ENCODE measurements around the gene GPR183. TPM values are rescaled to one million over a fixed set of nuclear protein-coding genes. Genes with fewer than 3 reads are reported as not detected.

The GPR183 gene
- total RNA-seq, 8 experiments from 2014 or later: 0.63 to 6.1 (median 1.1) TPM

DNA sequence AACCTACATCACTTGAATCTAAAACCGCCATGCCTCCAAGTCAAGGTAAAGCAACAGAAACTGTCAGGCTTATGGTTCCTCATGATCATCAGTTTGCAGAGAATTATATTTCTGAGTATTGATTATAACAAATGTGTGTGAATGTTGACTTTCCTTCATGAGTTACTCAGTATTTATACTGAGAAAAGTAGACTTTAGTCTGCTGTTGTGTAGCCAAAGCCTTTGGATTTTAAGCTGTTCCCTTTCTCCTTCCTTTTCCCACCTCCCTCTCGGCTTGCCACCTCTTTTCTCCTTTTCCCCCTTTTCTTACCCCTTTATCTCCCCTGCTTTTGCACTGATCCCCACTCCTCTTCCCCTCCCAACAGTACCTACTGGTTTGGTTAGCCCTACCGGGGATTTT lies 28.4 kb downstream of the GPR183 start:
- in situ Hi-C loops (cut with MboI; ENCODE audit: low pct_unique_long_range_greater_than_20kb in 2 of 9, low sequenced_read_pairs in 9 of 9, unreplicated experiment in 9 of 9): no loop called here
- no peaks in the 10 kb centered on the region for H3K4me1 ChIP-seq (replicated peaks in 1 of 2)
- ATAC-seq (replicated peaks in 6 of 8): no peak
- H3K4me3 ChIP-seq: no peak overlapping the region
- H3K27ac ChIP-seq: no peak overlapping the region
- 72 to 100% (median 90%) methylated on average over 1 to 3 of the region's 3 CpGs; no CpG with 5 or more reads in 1 of the 10 experiments for WGBS, 10 experiments

- Histone ChIP-seq H3K4me1 (replicated peaks in 1 of 2) (no peaks in the 10 kb centered on the region), H3K4me3 (no peak overlapping the region), H3K27ac (no peak overlapping the region)
- WGBS, 10 experiments: 90 to 100% (median 97%) methylated on average over 1 to 5 of the region's 5 CpGs; no CpG with 5 or more reads in 1 of the 10 experiments
- in situ Hi-C loops (cut with MboI; ENCODE audit: low pct_unique_long_range_greater_than_20kb in 2 of 9, low sequenced_read_pairs in 9 of 9, unreplicated experiment in 9 of 9): no loop called here
- ATAC-seq (replicated peaks in 6 of 8): no peak
Measured at GRCh38 chr13:99278200-99278599, 29.0 kb downstream of the GPR183 start.

DNA sequence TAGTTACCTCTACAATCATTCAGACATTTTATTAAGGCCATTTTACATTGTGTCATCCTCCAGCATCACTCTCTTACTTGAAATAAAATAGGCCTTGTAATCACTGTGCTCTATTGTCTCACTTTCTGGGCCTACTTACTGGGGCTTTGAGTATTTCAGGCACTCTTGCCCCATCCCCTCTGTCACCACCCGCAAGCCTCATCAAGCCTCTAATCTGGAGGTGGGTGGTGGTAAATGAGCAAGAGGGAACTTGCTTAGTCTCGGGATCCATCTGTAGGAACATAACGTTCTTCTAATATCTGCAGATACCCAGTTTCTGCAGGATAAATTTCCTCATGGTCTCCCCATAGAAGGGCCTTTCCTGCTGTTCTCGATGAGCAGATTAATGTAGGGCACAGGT lies 29.6 kb downstream of the GPR183 start:
- Histone ChIP-seq H3K4me3 (no peak overlapping the region), H3K4me1 (replicated peaks in 1 of 2) (no peaks in the 10 kb centered on the region), H3K27ac (no peak overlapping the region)
- WGBS, 10 experiments: 82 to 100% (median 93%) methylated on average over 1 to 4 of the region's 4 CpGs; no CpG with 5 or more reads in 3 of the 10 experiments
- no peak for ATAC-seq (replicated peaks in 6 of 8)
- in situ Hi-C loops (cut with MboI; ENCODE audit: low pct_unique_long_range_greater_than_20kb in 2 of 9, low sequenced_read_pairs in 9 of 9, unreplicated experiment in 9 of 9): no loop called here

- ATAC-seq (replicated peaks in 6 of 8): no peak
- Histone ChIP-seq H3K27ac (no peak overlapping the region), H3K4me3 (no peak overlapping the region), H3K4me1 (replicated peaks in 1 of 2) (no peaks in the 10 kb centered on the region)
- 80 to 100% (median 92%) methylated on average over 1 to 2 of the region's 2 CpGs; no CpG with 5 or more reads in 4 of the 10 experiments for WGBS, 10 experiments
- in situ Hi-C loops (cut with MboI; ENCODE audit: low pct_unique_long_range_greater_than_20kb in 2 of 9, low sequenced_read_pairs in 9 of 9, unreplicated experiment in 9 of 9): no loop called here
Measured at GRCh38 chr13:99276706-99277105, 30.5 kb downstream of the GPR183 start.

GRCh38 chr13:99275093-99275469 lies 32.1 kb downstream of the GPR183 start:
- in situ Hi-C loops (cut with MboI; ENCODE audit: low pct_unique_long_range_greater_than_20kb in 2 of 9, low sequenced_read_pairs in 9 of 9, unreplicated experiment in 9 of 9): no loop called here
- no peak for ATAC-seq (replicated peaks in 6 of 8)
- Histone ChIP-seq H3K4me3 (no peak overlapping the region), H3K4me1 (replicated peaks in 1 of 2) (no peaks in the 10 kb centered on the region), H3K27ac (no peak overlapping the region)
- WGBS, 10 experiments: 0 to 75% (median 40%) methylated on average over 1 of the region's 1 CpG; no CpG with 5 or more reads in 4 of the 10 experiments

DNA sequence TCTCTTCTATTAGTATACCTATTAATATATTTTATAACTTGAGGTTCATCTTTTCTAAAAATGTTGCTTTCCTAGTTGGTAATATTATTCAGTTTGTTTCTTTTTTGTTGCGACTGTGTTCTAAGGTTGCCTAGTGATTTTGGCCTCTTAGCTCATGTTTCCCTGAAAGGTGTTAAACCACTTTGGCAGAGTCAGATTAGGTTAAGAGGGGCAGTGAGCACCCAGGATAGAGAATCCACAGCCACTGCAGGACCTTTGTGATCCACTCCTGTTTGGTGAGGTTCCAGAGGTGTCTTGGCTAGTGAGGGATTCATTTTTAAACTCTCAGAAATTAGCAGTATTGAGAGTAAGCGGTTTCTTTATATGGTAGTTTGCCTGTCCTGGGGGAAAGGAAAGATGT lies 34.1 kb downstream of the GPR183 start:
- no peaks in the 10 kb centered on the region for H3K4me1 ChIP-seq (replicated peaks in 1 of 2)
- 80 to 100% (median 100%) methylated on average over 1 to 2 of the region's 2 CpGs for WGBS, 10 experiments
- H3K27ac ChIP-seq: no peak overlapping the region
- in situ Hi-C loops (cut with MboI; ENCODE audit: low pct_unique_long_range_greater_than_20kb in 2 of 9, low sequenced_read_pairs in 9 of 9, unreplicated experiment in 9 of 9): no loop called here
- no peak overlapping the region for H3K4me3 ChIP-seq
- ATAC-seq (replicated peaks in 6 of 8): no peak

DNA sequence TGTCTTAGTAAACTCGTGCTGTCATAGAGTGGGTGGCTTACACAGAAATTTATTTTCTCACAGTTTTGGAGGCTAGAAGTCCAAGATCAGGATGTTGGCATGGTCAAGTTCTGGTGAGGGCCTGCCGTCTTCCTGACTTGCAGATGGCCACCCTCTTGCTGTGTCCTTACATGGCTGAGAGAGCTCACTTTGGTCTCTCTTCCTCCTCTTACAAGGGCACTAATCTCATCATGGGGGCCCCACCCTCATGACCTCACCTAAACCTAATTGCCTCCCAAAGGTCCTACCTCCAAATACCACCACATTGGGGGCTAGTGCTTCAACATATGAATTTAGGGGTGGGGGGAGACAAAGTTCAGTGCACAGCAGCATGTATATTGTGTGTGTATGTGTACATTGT lies 34.7 kb downstream of the GPR183 start:
- 92 to 100% (median 100%) methylated on average over 1 to 2 of the region's 2 CpGs; no CpG with 5 or more reads in 2 of the 10 experiments for WGBS, 10 experiments
- in situ Hi-C loops (cut with MboI; ENCODE audit: low pct_unique_long_range_greater_than_20kb in 2 of 9, low sequenced_read_pairs in 9 of 9, unreplicated experiment in 9 of 9): no loop called here
- no peak for ATAC-seq (replicated peaks in 6 of 8)

GRCh38 chr13:99271249-99271648 lies 36.0 kb downstream of the GPR183 start:
- H3K4me1 ChIP-seq (replicated peaks in 1 of 2): no peaks in the 10 kb centered on the region
- H3K4me3 ChIP-seq: no peak overlapping the region
- in situ Hi-C loops (cut with MboI; ENCODE audit: low pct_unique_long_range_greater_than_20kb in 2 of 9, low sequenced_read_pairs in 9 of 9, unreplicated experiment in 9 of 9): no loop called here
- H3K27ac ChIP-seq: no peak overlapping the region
- ATAC-seq (replicated peaks in 6 of 8): no peak
- 38 to 100% (median 95%) methylated on average over 1 to 3 of the region's 3 CpGs for WGBS, 10 experiments

More for the DNA sequence above, 34.7 kb downstream of the GPR183 start:
- Histone ChIP-seq H3K4me3 (no peak overlapping the region), H3K4me1 (replicated peaks in 1 of 2) (no peaks in the 10 kb centered on the region), H3K27ac (no peak overlapping the region)

DNA sequence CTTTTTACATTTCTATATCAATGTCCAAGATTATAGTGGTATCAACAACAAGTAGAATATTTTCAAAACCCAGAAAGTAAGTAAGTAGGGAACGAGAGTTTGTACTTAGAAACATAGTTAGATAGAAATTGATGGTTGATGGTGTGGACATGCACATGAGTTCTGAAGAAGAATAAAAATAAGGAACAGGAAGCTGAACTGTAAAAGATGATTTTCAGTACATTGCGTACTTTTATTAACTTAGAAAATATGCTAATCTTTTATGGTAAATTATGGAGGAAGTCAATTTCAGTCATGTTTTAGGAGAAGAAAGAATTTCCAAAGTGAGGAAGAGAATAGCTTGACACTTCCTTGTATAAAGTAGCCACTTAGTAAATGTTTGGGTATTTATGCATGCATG lies 36.7 kb downstream of the GPR183 start:
- WGBS, 10 experiments: 79 to 100% (median 91%) methylated on average over 1 to 2 of the region's 2 CpGs
- in situ Hi-C loops (cut with MboI; ENCODE audit: low pct_unique_long_range_greater_than_20kb in 2 of 9, low sequenced_read_pairs in 9 of 9, unreplicated experiment in 9 of 9): no loop called here
- no peak overlapping the region for H3K27ac ChIP-seq
- no peaks in the 10 kb centered on the region for H3K4me1 ChIP-seq (replicated peaks in 1 of 2)
- no peak overlapping the region for H3K4me3 ChIP-seq
- ATAC-seq (replicated peaks in 6 of 8): no peak

DNA sequence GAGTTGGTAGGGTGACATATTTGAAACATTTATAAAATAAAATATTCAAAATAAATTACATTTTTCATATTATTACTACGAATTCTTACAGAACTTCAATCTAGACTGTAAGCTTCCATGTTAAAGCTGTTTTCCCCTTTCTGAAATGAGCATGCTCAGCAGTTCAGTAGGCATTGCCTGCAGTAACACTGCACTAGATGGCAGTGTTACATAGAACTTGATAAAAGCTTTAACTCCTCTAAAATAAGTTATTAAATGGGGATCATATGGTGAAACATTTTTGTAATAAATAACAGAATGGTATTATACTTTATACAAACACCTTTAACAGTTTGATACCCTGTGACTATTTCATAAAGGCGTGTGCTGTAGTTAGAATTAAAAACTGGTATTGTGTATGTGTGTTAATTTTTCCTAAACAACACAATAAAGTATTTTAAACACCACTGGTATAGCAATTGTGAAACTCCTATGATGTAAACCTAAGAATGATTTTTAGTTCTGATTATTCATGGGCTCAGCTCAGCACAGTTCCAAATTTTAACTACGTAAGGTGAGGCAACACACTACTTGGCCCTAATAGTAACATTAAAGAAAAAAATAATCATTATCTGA lies 37.5 kb downstream of the GPR183 start:
- in situ Hi-C loops (cut with MboI; ENCODE audit: low pct_unique_long_range_greater_than_20kb in 2 of 9, low sequenced_read_pairs in 9 of 9, unreplicated experiment in 9 of 9): loop anchor here in 1 of 9 experiments (10.0 kb wide), 1 partner anchor 165 kb away; no protein-coding TSS in a partner anchor
- H3K4me3 ChIP-seq: no peak overlapping the region
- no peak overlapping the region for H3K27ac ChIP-seq
- 17 to 100% (median 43%) methylated on average over 1 to 3 of the region's 3 CpGs for WGBS, 10 experiments
- no peaks in the 10 kb centered on the region for H3K4me1 ChIP-seq (replicated peaks in 1 of 2)
- ATAC-seq (replicated peaks in 6 of 8): peak in 4 of 8 experiments; percentile 52 to 89 (median 84)

DNA sequence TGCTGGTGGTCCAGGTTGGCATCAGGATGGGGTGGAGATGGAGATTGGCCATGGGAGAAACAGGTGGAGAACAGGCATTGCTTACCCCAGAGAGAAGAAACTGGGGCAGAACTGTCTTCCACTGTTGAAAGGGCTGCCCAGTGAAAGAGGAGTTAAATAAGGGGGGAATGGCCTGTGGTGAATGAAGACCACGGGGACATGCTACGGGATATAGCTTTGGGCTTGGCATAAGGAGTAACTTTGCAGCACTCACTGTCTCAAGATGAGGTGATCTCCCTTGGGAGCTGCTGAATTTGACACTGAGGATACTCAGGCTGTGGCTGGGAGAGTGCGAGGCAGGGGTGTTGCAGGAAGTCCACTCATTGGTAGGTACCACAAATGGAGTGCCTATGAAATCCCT lies 38.4 kb downstream of the GPR183 start:
- no peak overlapping the region for H3K27ac ChIP-seq
- H3K4me3 ChIP-seq: no peak overlapping the region
- WGBS, 10 experiments: 72 to 100% (median 84%) methylated on average over 1 to 3 of the region's 3 CpGs; no CpG with 5 or more reads in 6 of the 10 experiments
- no peaks in the 10 kb centered on the region for H3K4me1 ChIP-seq (replicated peaks in 1 of 2)
- no peak for ATAC-seq (replicated peaks in 6 of 8)
- in situ Hi-C loops (cut with MboI; ENCODE audit: low pct_unique_long_range_greater_than_20kb in 2 of 9, low sequenced_read_pairs in 9 of 9, unreplicated experiment in 9 of 9): loop anchor here in 1 of 9 experiments (10.0 kb wide), 1 partner anchor 166 kb away; no protein-coding TSS in a partner anchor

DNA sequence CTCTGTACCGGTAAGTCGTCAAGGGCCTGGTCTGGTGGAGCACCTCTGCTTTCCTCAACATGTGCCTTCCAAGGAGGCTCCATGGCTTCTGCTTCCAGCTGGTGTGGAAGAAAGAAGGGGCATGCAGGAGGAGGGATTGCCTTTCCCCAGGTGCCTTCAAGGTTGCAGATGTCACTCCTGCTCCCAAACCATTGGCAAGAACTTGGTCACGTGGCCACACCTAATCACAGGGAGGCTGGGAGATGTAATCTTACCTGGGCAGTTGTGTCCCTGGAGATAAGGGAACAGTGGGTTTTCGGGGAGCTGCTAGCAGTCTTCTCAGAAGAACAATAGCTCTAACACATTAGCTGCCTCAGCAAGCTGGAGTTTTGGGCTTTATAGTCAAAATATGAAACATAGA lies 39.3 kb downstream of the GPR183 start:
- no peak for ATAC-seq (replicated peaks in 6 of 8)
- Histone ChIP-seq H3K4me3 (no peak overlapping the region), H3K4me1 (replicated peaks in 1 of 2) (no peaks in the 10 kb centered on the region), H3K27ac (no peak overlapping the region)
- WGBS, 10 experiments: 73 to 100% (median 100%) methylated on average over 1 to 4 of the region's 4 CpGs; no CpG with 5 or more reads in 1 of the 10 experiments
- in situ Hi-C loops (cut with MboI; ENCODE audit: low pct_unique_long_range_greater_than_20kb in 2 of 9, low sequenced_read_pairs in 9 of 9, unreplicated experiment in 9 of 9): loop anchor here in 1 of 9 experiments (10.0 kb wide), 1 partner anchor 167 kb away; no protein-coding TSS in a partner anchor

- Histone ChIP-seq H3K4me1 (replicated peaks in 1 of 2) (no peaks in the 10 kb centered on the region), H3K4me3 (no peak overlapping the region), H3K27ac (no peak overlapping the region)
- in situ Hi-C loops (cut with MboI; ENCODE audit: low pct_unique_long_range_greater_than_20kb in 2 of 9, low sequenced_read_pairs in 9 of 9, unreplicated experiment in 9 of 9): loop anchor here in 1 of 9 experiments (10.0 kb wide), 1 partner anchor 168 kb away; no protein-coding TSS in a partner anchor
- 36 to 100% (median 92%) methylated on average over 1 to 5 of the region's 6 CpGs; no CpG with 5 or more reads in 5 of the 10 experiments for WGBS, 10 experiments
- no peak for ATAC-seq (replicated peaks in 6 of 8)
Measured at GRCh38 chr13:99266827-99267226, 40.4 kb downstream of the GPR183 start.
